Stimulated activated CD8-positive, alpha-beta memory T cell treated with anti-CD3 and anti-CD28 coated beads, Interleukin-2, amount 100 ng/mL, for 48 hours (primary cell): ENCODE results near the gene KLHDC7B.

Experiments used
- DNase-seq, 2 donors: peaks; one replicate each; pipeline ENCODE4 v3.0.0-alpha.2; 2020; ENCODE audit warnings: low read depth in 2 of 2

The KLHDC7B gene

GRCh38 chr22:50572965-50573364 lies 27.3 kb downstream of the KLHDC7B start:
- DNase-seq = no peak

- DNase-seq = no peak
These were observed 28.0 kb downstream of the KLHDC7B start for GRCh38 chr22:50573491-50574382.

GRCh38 chr22:50574383-50574755 lies 28.7 kb downstream of the KLHDC7B start:
- DNase-seq = no peak

GRCh38 chr22:50575426-50575941 lies 29.8 kb downstream of the KLHDC7B start:
- DNase-seq = no peak

GRCh38 chr22:50576070-50576469 lies 30.4 kb downstream of the KLHDC7B start:
- no peak for DNase-seq

GRCh38 chr22:50576806-50577696 lies 31.4 kb downstream of the KLHDC7B start:
- no peak for DNase-seq

GRCh38 chr22:50577697-50577986 lies 31.9 kb downstream of the KLHDC7B start:
- DNase-seq = no peak

GRCh38 chr22:50577987-50578775 lies 32.5 kb downstream of the KLHDC7B start, which contains the start of gene CPT1B:
CPT1B (minus strand) TSS chr22:50578427; CDS start chr22:50577915, 512 bp downstream.
- no peak for DNase-seq

DNA sequence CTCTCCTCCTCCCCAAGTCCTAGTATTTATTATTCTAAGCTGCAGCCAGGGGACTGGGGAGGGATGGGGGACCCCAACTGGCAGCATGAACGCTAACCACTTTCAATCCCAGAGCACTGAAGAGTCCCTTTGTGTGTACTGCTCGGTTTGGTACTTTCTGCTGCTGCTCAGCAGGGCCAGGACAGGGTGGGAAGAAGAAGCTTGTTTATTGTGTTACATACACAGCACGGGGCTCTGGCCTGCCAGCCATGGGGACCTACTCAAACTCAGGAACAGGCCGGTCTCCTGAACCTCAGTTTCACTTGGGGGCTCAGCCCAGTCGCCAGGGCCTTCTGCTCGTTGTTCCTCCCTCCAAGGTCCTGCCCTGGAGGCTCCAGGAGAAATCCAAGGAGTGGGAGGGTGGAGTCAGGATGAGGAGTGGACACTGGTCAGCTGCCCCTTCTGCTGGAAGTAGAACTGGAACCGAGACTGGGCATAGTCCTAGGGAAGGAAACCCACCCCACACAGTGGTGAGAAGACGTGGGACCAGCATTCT lies 33.1 kb downstream of the KLHDC7B start:
- DNase-seq = no peak

GRCh38 chr22:50579752-50580151 lies 34.1 kb downstream of the KLHDC7B start:
- DNase-seq = no peak

DNA sequence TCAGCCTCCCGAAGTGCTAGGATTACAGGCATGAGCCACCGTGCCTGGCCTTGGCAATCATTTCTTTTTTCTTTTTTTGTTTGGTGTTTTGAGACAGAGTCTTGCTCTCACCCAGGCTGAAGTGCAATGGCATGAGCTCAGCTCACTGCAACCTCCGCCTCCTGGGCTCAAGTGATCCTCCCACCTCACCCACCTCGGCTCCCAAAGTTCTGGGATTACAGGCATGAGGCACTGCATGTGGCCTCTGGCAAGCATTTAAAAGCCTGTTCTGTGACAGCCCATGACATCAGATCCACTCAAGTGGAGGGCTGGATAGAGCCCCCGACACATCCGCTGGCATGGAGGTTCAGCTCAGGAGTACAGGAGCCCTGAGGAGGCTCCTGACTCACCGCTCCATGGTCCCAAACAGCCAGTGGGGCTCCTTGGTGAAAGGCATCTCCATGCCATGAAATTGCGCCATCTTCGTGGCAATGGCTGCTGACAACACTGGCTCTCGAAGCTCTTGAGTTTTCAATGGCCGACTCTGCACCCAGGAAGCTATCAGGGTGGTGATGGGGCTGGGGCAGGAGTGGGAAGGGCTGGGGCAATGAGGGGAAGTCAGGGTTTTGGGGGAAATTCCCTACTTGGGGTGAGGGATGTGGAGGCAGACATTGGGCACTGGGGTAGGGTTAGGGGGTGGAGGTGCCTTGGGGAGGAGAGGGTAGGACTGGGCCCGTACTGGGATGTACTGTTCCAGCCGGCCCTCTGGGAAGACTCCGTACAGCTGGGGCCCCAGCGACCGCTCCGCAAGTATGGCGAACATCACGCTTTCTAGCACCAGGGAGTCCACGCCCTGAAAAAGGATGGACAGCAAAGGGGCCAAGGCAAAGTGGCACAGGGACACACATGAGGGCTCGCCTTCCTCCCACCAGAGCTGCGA lies 35.6 kb downstream of the KLHDC7B start:
- DNase-seq = no peak

DNA sequence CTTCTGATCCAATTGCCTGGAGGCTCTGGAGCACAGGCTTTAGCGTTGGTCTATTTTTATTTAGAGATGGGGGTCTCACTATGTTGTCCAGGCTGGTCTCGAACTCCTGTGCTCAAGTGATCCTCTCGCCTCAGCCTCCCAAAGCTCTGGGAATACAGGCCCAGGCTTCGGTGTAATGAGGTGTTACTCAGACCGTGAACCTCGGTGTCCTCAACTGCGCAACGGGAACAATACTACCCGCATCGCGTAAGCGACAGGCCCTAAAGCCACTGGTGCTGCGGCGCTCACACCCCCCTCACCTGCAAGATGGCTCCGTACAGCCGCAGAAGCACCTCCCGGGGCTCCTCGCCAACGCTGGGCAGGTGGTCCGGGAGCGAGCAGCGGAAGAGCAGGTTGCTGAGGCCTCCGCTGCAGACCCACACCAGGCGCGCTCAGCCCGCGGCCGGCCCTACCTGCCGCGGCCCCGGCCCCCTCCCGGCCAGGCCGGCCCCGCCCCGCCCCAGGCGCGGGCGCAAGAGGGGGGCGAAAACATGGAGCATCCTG lies 36.3 kb downstream of the KLHDC7B start:
- DNase-seq = peak in 1 of 2 donors; percentile 32

DNA sequence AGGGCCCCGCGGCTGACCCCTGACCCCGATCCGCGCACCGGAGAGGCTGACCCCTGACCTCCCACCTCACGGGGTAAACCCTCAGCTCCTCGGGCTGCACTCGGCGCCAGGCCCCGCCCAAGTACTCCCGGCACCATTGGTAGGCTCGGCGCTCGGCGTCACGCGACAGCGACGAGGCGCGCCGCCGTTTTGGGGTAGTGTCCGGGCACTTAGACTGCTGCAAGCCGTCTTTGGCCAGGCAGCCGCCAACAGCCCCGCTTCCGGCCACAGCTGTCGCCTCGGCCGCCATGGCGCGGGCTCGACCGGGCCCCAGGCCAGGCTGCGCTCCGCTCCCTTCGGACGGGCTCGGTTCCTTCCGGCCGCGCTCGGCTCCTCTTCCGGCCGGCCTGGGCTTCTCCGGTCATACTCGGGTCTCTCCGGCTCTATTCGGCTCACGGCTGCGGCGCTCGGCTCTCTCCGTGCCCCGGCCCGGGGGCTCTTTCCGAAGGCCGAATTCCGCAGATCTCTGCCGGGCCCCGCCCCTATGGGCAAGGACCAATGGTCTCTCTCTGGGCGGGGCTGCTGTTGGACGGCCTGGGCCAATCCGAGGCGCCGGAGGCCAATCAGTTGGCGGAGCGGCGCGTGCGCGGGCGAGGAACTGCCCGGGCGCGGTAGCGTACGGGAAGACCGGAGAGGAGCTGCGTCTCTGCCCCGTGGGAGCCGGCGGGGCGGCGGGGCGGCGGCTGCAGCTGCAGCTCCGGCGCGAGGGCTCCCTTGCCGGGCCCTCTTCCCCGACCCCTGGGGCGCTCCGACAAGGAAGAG lies 37.0 kb downstream of the KLHDC7B start, which contains the start of gene CHKB:
Gene CHKB (minus strand): TSS at position 357 of the 801 bp plus-strand sequence. CDS start 68 bp downstream, at position 289.
- DNase-seq = peak; percentile 97 to 99

DNA sequence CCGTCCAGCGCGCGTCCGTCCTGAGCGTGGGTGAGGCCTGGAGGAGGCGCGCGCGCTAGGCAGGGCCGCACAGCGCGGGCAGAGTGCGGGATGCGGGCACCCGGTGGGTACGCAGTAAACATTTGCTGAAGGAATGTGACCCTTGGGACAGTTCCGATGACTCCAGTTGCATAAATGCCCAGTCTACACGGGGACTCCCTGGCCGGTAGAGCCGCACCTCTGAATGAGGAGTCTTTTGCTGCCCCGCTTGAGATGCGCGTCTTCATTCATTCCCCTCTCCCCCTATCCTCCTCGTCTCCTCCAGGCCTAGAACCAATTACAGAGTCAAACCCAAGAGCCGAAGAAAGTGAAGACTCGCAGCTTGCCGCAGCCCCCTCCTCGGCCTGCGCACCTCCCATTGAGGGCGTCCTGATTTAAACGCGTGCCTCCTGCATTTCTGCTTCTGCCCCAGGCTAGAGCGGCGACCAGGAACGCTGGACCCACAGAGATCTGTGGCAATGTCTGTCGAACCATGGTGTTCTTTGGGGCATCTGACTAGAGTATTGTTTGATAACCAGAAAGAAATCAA lies 37.7 kb downstream of the KLHDC7B start:
- no peak for DNase-seq

DNA sequence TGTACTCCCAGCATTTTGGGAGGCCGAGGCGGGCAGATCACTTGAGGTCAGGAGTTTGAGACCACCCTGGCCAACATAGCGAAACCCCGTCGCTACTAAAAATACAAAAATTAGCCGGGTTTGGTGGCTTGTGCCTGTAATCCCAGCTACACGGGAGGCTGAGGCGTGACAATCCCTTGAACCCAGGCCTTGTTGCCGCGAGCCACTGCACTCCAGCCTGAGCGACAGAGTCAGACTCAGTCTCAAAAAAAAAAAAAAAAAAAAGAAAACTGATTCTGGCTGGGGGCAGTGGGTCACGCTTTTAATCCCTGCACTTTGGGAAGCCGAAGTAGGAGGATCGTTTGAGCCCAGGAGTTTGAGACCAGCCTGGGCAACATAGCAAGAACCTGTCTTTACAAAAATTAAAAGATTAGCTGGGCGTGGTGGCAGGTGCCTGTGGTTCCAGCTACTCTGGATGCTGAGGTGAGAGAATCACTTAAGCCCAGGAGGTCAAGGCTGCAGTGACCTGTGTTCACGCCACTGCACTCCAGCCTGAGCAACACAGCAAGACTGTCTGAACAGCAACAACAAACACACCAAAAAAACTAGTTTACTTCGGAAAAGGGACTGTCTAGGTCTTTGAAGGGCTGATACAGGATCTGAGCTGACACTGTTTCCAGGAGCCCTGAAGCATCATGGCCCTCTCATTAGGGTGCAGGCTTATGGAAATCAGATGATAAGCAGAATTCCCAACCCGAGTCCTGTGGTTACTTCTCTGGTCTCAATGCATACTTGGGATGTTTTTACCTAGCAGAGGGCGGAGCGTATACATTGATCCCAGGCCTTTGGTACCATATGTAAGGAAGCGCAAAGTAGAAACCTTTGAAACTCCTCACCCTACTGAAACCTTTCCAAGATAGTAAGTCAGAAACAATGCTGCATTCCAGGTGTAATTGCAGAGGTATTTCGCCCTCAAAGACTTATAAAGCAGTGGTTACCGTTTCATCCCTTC lies 38.7 kb downstream of the KLHDC7B start:
- no peak for DNase-seq

- no peak for DNase-seq
These were observed 39.5 kb downstream of the KLHDC7B start for GRCh38 chr22:50585238-50585637.

GRCh38 chr22:50585781-50586180 lies 40.1 kb downstream of the KLHDC7B start:
- no peak for DNase-seq
